Measurements from ENCODE around the gene EARS2. TPM values are rescaled to one million over a fixed set of nuclear protein-coding genes. Genes with fewer than 3 reads are reported as not detected.

EARS2 gene
- total and polyA plus RNA-seq, 2 of the 4 experiments (the other 2 are of a cell fraction) = 28.1 to 37.8 TPM

GRCh38 chr16:23590181-23590580 is 33.0 kb upstream of the EARS2 start:
- DNase-seq (no peak), ATAC-seq (ENCODE audit: low read depth) (no peak)
- no peak overlapping the region for H2AK5ac ChIP-seq (ENCODE audit: low read depth, low read length)
- H3K9ac ChIP-seq (ENCODE audit: low read depth, low read length) = no peak overlapping the region
- ChIA-PET POLR2A (ENCODE audit: unreplicated experiment) (no interaction called here), CTCF (no interaction called here)
- no peak overlapping the region for H3K4me3 ChIP-seq (ENCODE audit: insufficient read depth, low read depth, low read length)
- no peak overlapping the region for H4K91ac ChIP-seq (ENCODE audit: insufficient read depth, low read depth, low read length)
- no peak overlapping the region for H3K27ac ChIP-seq (ENCODE audit: insufficient read depth, low read length)
- peaks cover 26% of the 10 kb centered on the region for H4K20me1 ChIP-seq (ENCODE audit: insufficient read depth, low read length)
- no peak overlapping the region for H2BK20ac ChIP-seq (ENCODE audit: low read depth, low read length)
- TF ChIP-seq CHD1 (IDR thresholded peaks at IDR 0.05; ENCODE audit: low read depth, low read length) (no peak), MXI1 (IDR thresholded peaks at IDR 0.05; ENCODE audit: borderline replicate concordance, low read depth, low read length) (no peak), ELK1 (IDR thresholded peaks at IDR 0.05; ENCODE audit: borderline replicate concordance, low read depth, low read length) (no peak), MAZ (IDR thresholded peaks at IDR 0.05; ENCODE audit: borderline replicate concordance, low read depth, low read length) (no peak), POLR2A (IDR thresholded peaks at IDR 0.05; ENCODE audit: low read depth, low read length) (no peak), NFE2L2 (IDR thresholded peaks at IDR 0.05; ENCODE audit: low read depth, low read length) (no peak), CTCF (conservative IDR thresholded peaks at IDR 0.05; ENCODE audit: low read depth, low read length) (no peak), FOS (IDR thresholded peaks at IDR 0.05; ENCODE audit: low read depth, low read length) (no peak), USF2 (IDR thresholded peaks at IDR 0.05; ENCODE audit: low read depth, low read length) (no peak), RAD21 (IDR thresholded peaks at IDR 0.05; ENCODE audit: low read length) (no peak), CEBPB (IDR thresholded peaks at IDR 0.05; ENCODE audit: low read depth, low read length) (no peak), BHLHE40 (IDR thresholded peaks at IDR 0.05; ENCODE audit: low read depth, low read length) (no peak), RFX5 (IDR thresholded peaks at IDR 0.05; ENCODE audit: low read depth, low read length) (no peak), RCOR1 (IDR thresholded peaks at IDR 0.05; ENCODE audit: insufficient replicate concordance, low read length) (no peak), MAFK (IDR thresholded peaks at IDR 0.05; ENCODE audit: low read depth, low read length) (no peak), SMC3 (IDR thresholded peaks at IDR 0.05; ENCODE audit: low read depth, low read length) (no peak)
- H3K9me1 ChIP-seq (ENCODE audit: insufficient read depth, low read length) = peaks cover 15% of the 10 kb centered on the region
- H2AK9ac ChIP-seq (replicated peaks; ENCODE audit: low read depth, low read length, poor library complexity) = no peak overlapping the region
- WGBS, 2 experiments (ENCODE audit: extremely low coverage in 2 of 2, insufficient read length in 1 of 2) = 40% methylated on average over 1 of the region's 3 CpGs; no CpG with 5 or more reads in 1 of the 2 experiments
- intact Hi-C loops (cut with micrococcal nuclease) (no loop called here), dilution Hi-C loops (cut with HindIII; ENCODE audit: low sequenced_read_pairs, unreplicated experiment) (no loop called here), in situ Hi-C loops (cut with MboI; ENCODE audit: low sequenced_read_pairs) (no loop called here)
- no TSS peak for BruUV-seq (replicated peaks)
- peaks cover 26 to 77% of the 10 kb centered on the region in 2 experiments for H3K79me1 ChIP-seq (ENCODE audit: low read depth in 1 of 2, low read length in 2 of 2)
- H2BK15ac ChIP-seq (ENCODE audit: low read depth, low read length) = no peak overlapping the region
- H3K23ac ChIP-seq (ENCODE audit: low read depth, low read length) = no peak overlapping the region
- no peak overlapping the region for H3K4me2 ChIP-seq (ENCODE audit: low read depth, low read length)
- H3K4ac ChIP-seq (ENCODE audit: low read depth, low read length) = no peak overlapping the region
- peaks cover 9% of the 10 kb centered on the region for H3K4me1 ChIP-seq (ENCODE audit: control insufficient read depth, insufficient read depth, low read length)
- H3K27me3 ChIP-seq (ENCODE audit: control insufficient read depth, insufficient read depth, low read length) = no peaks in the 10 kb centered on the region
- H3K18ac ChIP-seq (ENCODE audit: low read depth, low read length) = no peak overlapping the region
- no peak overlapping the region for H2AFZ ChIP-seq (replicated peaks; ENCODE audit: low read length, poor library complexity)
- peaks cover 40% of the 10 kb centered on the region for H3K36me3 ChIP-seq (ENCODE audit: control insufficient read depth, insufficient read depth, low read length)
- H2BK120ac ChIP-seq (ENCODE audit: low read depth, low read length) = no peak overlapping the region
- H2BK5ac ChIP-seq (ENCODE audit: low read depth, low read length, poor library complexity, severe bottlenecking) = no peak overlapping the region
- no peak overlapping the region for H4K5ac ChIP-seq (ENCODE audit: low read depth, low read length)
- H3K9me3 ChIP-seq (ENCODE audit: control insufficient read depth, insufficient read depth, low read length) = no peaks in the 10 kb centered on the region
- H3K14ac ChIP-seq (replicated peaks; ENCODE audit: low read depth, low read length) = no peak overlapping the region
- no peak overlapping the region for H3K56ac ChIP-seq (ENCODE audit: extremely low read depth, insufficient read depth, low read length)
- H4K8ac ChIP-seq (ENCODE audit: low read depth in 2 of 2, low read length in 2 of 2) = no peak overlapping the region
